Spinal cord (tissue), 10 donors: ENCODE results near the gene TXLNA. TPM values are rescaled to one million over a fixed set of nuclear protein-coding genes. Genes with fewer than 3 reads are reported as not detected.
"Not testable (repeated sequence)": the region's sequence is repeated elsewhere in the genome, so short reads cannot be mapped to it uniquely, and the experiment has no call there.

Source experiments
- DNase-seq, 6 donors: peaks; one replicate each; pipeline versions ENCODE4 v3.0.0 to v3.0.0-alpha.2; 2013 to 2015; ENCODE audit warnings: low spot score in 6 of 6, low read depth in 4 of 6
- H3K27ac ChIP-seq: one replicate; pipeline ENCODE4 v1.5.1; 2013; ENCODE audit warnings: low read depth, low read length, control low read depth
- H3K27me3 ChIP-seq: one replicate; pipeline ENCODE4 v1.6.1; 2013; ENCODE audit warnings: low read length; ENCODE audit not compliant: control insufficient read depth, insufficient read depth
- H3K36me3 ChIP-seq: one replicate; pipeline ENCODE4 v1.6.1; 2013; ENCODE audit warnings: low read length; ENCODE audit not compliant: control insufficient read depth, insufficient read depth
- H3K4me1 ChIP-seq: one replicate; pipeline ENCODE4 v1.6.1; 2013; ENCODE audit warnings: low read length; ENCODE audit not compliant: control insufficient read depth, insufficient read depth
- H3K4me3 ChIP-seq: one replicate; pipeline ENCODE4 v1.5.1; 2013; ENCODE audit warnings: low read depth, low read length, control low read depth
- H3K9me3 ChIP-seq: one replicate; pipeline ENCODE4 v1.6.1; 2013; ENCODE audit warnings: low read length; ENCODE audit not compliant: control insufficient read depth, insufficient read depth
- WGBS: methylation state at CpG from one replicate; pipeline ENCODE4 v1.1.5; 2013; ENCODE audit warnings: missing lambda C conversion rate; ENCODE audit not compliant: insufficient coverage; 5-methylcytosine and 5-hydroxymethylcytosine counted together
- long read RNA-seq, 4 donors: transcript quantifications; one replicate each; lab custom pipeline, GENCODE V29; 2026
- polyA plus RNA-seq, 2 donors: library from polyadenylated mRNA; unstranded; fragments of 120-200 nt; gene quantifications; one replicate each; pipeline ENCODE4 v1.2.1, GENCODE V29; 2013; ENCODE audit not compliant: insufficient read length in 2 of 2
- total RNA-seq, 2 donors: library from RNA; depleted of rRNA in 1 of 2; stranded (reverse); fragments of 120-200 nt in 1 of 2; fragments of >200 nt in 1 of 2; gene quantifications; one replicate each; pipeline versions ENCODE4 v1.2.3 to v1.2.4, GENCODE V29; 2013 to 2014
- donor health status: healthy.

TXLNA gene
- total RNA-seq (10 to 100 TPM; 31.8 to 52.0 TPM), polyA plus RNA-seq (10 to 100 TPM; 29.3 to 34.6 TPM)
- long read RNA-seq, donor 1, full-length matches to known transcripts = 2 of 7 reads
- long read RNA-seq, donor 1, partial matches to known transcripts = 5 of 7 reads
- long read RNA-seq, donor 1, other reads (novel, unspliced or antisense) = 0 of 7 reads
- long read RNA-seq, donor 2, partial matches to known transcripts = 5 of 5 reads
- long read RNA-seq, donor 2, other reads (novel, unspliced or antisense) = 0 of 5 reads
- long read RNA-seq, donor 3 = 0 reads
- long read RNA-seq, donor 4, full-length matches to known transcripts = 1 of 1 reads
- long read RNA-seq, donor 4, partial matches to known transcripts = 0 of 1 reads
- long read RNA-seq, donor 4, other reads (novel, unspliced or antisense) = 0 of 1 reads

DNA sequence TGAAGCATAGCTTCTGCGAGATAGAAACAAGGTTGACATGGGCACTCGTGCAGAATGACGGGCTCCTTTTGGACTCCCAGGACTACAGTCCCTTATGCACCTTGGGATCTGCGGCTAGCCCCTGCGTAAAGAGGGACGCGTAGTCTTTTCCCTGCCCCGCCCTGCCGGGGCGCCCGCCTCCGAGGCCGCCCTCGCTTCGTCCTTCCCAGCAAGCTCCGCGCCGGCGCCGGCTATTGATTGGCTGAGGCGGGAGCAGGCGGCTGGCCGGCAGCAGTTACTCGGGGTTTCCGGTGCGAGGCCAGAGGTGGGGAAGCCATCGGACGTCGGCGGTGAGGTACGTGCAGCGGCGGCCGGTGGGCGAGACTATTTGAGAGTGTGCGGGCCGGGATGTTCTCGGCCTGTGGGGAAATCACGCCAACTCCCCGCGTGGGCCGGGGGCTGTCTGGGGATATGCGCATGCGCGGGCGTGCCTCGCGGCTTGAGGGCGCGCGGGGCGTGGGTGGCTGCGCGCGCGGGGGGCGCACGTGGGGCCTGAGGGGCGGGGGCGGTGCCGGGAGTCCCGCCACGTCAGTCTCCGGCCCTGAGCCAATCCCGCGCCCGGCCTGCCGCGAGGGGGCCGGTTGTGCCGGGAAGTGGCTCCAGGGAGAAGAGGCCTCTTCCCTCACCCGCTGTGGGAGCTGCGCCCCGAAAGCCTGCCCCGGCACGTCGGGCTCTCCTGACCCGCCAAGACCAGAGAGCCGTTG, at the start of gene TXLNA:
TSS of gene TXLNA (plus strand) at position 233 of the 743 bp plus-strand sequence. CDS start 671 bp downstream, outside the sequence.
- peak within 1 kb of the TSS; percentile 97 for H3K27ac ChIP-seq
- peak; percentile 81 to 97 (median 88) for DNase-seq
- H3K27me3 ChIP-seq = no peaks in the 10 kb centered on the region
- H3K4me3 ChIP-seq = peak within 1 kb of the TSS; percentile 87
- peaks cover 40% of the 10 kb centered on the region for H3K36me3 ChIP-seq
- WGBS = 0% methylated on average over 78 of the region's 79 CpGs
- H3K9me3 ChIP-seq = no peaks in the 10 kb centered on the region
- H3K4me1 ChIP-seq = peaks cover 27% of the 10 kb centered on the region

DNA sequence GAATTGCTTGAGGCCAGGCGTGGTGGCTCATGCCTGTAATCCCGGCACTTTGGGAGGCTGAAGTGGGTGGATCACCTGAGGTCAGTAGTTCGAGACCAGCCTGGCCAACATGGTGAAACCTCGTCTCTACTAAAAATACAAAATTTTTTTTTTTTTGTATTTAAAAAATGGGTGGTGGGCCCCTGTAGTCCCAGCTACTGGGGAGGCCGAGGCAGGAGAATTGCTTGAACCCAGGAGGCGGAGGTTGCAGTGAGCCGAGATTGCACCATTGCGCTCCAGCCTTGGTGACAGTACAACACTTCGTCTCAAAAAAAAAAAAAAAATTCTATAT, 45.6 kb upstream of the TXLNA start:
- not testable (repeated sequence) for H3K27ac ChIP-seq

DNA sequence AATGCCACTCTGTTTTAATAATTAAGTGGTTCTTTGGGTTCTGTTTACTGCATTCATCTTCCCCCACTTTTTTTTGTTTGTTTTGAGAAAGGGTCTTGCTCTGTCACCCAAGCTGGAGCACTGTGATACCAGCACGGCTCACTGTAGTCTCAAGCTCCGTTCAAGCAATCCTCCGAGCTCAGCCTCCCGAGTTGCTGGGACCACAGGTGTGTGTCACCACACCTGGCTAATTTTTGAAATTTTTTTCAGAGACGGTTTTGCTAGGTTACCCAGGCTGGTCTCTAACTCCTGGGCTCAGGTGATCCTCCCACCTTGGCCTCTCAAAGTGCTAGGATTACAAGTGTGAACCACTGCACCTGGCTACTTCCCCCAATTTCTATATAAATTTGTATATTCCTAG, 42.4 kb upstream of the TXLNA start:
- Histone ChIP-seq H3K27me3 (no peaks in the 10 kb centered on the region), H3K36me3 (peaks cover under 1% of the 10 kb centered on the region), H3K4me3 (no peak overlapping the region), H3K27ac (no peak overlapping the region), H3K4me1 (peaks cover 4% of the 10 kb centered on the region), H3K9me3 (no peaks in the 10 kb centered on the region)
- 95% methylated on average over 4 of the region's 5 CpGs for WGBS
- DNase-seq = no peak

More for the DNA sequence above, 45.6 kb upstream of the TXLNA start:
- H3K27me3 ChIP-seq, H3K36me3 ChIP-seq, H3K4me1 ChIP-seq, H3K4me3 ChIP-seq, DNase-seq, H3K9me3 ChIP-seq: not testable (repeated sequence)
- 100% methylated on average over 1 of the region's 9 CpGs for WGBS

DNA sequence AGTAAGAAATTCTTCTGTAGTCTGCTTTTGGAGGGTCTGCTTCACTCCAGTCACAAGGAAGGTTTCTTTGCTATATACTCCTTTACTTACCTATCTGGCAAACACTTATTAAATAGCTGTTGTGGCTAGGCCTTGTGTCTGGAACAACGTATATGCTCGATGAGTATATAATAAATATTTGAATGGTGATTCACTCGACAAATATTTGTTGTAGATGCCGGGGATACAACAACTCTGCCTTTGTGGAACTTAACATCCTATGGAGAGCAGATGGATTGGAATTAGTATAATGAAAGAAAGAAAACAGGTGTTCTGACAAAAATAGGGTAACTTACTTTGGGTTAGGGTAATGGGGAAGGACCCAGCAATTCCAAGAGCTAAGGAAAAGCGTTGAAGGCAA, 40.5 kb upstream of the TXLNA start:
- H3K27ac ChIP-seq = no peak overlapping the region
- H3K36me3 ChIP-seq = no peaks in the 10 kb centered on the region
- H3K27me3 ChIP-seq = no peaks in the 10 kb centered on the region
- 88% methylated on average over 4 of the region's 5 CpGs for WGBS
- no peaks in the 10 kb centered on the region for H3K9me3 ChIP-seq
- DNase-seq = no peak
- H3K4me1 ChIP-seq = peaks cover 12% of the 10 kb centered on the region
- H3K4me3 ChIP-seq = no peak overlapping the region

DNA sequence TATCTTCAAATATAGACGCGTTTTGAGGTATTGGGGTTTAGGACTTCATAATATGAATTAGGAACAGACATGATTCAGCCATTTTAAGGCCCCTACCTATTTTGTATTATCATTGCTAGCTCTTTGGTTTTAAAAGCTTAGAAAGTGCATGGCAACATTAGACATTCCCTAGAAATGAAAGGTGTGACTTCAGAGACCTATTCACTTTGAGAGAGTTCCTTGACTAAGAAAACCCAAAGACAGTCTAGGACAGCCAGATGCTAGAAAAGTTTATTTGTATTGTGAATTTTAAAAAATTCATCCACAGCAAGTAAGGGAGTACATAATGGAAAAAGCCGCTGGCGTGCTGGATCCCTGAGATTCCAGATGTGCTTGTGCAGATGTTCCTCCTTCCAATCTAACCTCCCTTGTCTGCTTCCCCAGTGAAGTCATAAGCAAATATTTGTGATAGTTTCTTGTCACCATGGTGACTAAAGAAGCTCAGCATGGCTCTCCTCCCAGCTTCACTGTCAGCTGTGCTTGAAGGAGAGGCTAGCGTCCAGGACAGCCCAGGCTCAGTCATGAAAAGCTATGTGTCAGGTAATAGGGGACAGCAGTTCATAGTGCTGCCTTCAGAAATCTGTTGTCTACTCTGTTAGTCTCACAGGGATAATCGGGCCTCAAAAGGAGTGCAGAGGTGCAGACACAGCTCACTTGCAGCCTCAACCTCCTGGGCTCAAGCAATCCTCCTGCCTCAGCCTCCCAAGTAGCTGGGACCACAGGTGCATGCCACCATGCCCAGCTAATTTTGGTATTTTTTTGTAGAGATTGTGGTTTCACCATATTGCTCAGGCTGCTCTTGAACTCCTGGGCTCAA, 36.8 kb upstream of the TXLNA start:
- DNase-seq = peak in 5 of 6 donors; percentile 19 to 79 (median 38)
- WGBS = 48% methylated on average over 2 of the region's 6 CpGs
- peak overlapping the region; percentile 66 for H3K27ac ChIP-seq
- H3K9me3 ChIP-seq = peaks cover 2% of the 10 kb centered on the region
- no peaks in the 10 kb centered on the region for H3K36me3 ChIP-seq
- H3K27me3 ChIP-seq = no peaks in the 10 kb centered on the region
- H3K4me3 ChIP-seq = no peak overlapping the region
- peaks cover 12% of the 10 kb centered on the region for H3K4me1 ChIP-seq

DNA sequence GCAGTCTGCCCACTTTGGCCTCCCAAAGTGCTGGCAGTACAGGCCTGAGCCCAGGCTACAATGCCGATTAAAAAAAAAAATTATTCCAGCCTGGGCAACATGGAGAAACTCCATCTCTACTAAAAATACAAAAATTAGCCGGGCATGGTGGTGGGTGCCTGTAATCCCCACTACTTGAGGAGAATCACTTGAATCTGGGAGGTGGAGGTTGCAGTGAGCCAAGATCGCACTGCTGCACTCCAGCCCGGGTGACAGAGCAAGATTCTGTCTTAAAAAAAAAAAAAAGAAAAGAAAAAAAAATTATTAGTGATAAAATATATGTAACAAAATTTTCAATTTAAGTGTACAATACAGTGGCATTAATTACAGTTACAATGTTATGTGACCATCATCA, 36.2 kb upstream of the TXLNA start:
- not testable (repeated sequence) for H3K27me3 ChIP-seq, H3K36me3 ChIP-seq, H3K9me3 ChIP-seq, DNase-seq, H3K4me3 ChIP-seq
- WGBS = no CpG with 5 or more reads among the region's 4 CpGs
- peaks cover 12% of the 10 kb centered on the region for H3K4me1 ChIP-seq
- H3K27ac ChIP-seq = peak overlapping the region; percentile 66

DNA sequence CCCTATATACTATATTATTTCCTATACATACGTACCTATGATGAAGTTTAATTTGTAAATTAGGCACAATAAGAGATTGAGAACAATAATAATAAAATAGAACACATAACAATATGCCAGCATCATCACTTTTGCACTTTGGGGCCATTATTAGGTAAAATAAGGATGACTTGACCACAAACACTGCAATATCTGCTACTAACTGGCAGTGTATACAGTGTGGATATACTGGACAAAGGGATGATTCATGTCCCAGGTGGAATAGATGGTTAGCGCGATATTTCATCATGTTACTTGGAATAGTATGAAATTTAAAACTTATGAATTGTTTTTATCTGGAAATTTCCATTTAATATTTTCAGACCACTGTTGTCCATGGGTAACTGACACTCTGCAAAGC, 35.4 kb upstream of the TXLNA start:
- H3K4me1 ChIP-seq = peaks cover 12% of the 10 kb centered on the region
- H3K4me3 ChIP-seq = no peak overlapping the region
- H3K27me3 ChIP-seq = no peaks in the 10 kb centered on the region
- H3K36me3 ChIP-seq = peaks cover 3% of the 10 kb centered on the region
- no peak for DNase-seq
- no CpG with 5 or more reads among the region's 3 CpGs for WGBS
- H3K9me3 ChIP-seq = peaks cover 2% of the 10 kb centered on the region
- H3K27ac ChIP-seq = no peak overlapping the region

DNA sequence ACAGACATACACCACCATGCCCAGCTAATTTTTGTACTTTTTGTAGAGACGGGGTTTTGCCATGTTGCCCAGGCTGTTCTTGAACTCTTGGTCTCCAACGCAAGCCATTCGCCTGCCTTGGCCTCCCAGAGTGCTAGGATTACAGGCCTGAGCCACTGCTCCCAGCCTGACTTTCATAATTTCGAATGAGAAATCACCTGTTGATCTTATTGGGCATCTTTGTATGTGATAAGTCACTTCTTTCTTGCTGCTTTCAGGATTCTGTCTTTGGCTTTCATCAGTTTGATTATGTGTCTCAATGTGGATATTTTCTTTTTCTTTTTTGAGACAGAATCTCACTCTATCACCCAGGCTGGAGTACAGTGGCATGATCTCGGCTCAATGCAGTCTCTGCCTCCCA, 31.7 kb upstream of the TXLNA start:
- H3K27ac ChIP-seq, H3K9me3 ChIP-seq, H3K27me3 ChIP-seq, DNase-seq, H3K4me3 ChIP-seq, H3K36me3 ChIP-seq: not testable (repeated sequence)
- 100% methylated on average over 4 of the region's 5 CpGs for WGBS
- peaks cover 14% of the 10 kb centered on the region for H3K4me1 ChIP-seq

DNA sequence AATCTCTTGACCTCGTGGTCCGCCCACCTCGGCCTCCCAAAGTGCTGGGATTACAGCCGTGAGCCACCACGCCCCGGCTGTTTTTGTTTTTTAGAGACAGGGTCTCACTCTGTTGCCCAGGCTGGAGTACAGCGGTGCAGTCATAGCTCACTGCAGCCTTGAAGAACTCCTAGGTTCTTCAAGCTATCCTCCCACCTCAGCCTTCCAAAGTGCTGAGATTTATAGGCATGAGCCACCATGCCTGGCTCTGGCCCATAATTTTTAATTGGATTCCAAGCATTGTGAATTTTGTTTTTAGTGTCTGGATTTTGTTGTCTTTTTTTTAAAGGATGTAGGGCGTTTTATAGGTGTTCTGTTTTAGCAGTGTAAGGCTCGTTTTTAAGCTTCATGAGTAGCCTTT, 28.6 kb upstream of the TXLNA start:
- Histone ChIP-seq H3K27ac (peak overlapping the region; percentile 52), H3K4me1 (peaks cover 8% of the 10 kb centered on the region), H3K27me3 (no peaks in the 10 kb centered on the region), H3K4me3 (no peak overlapping the region), H3K9me3 (peaks cover 2% of the 10 kb centered on the region), H3K36me3 (peaks cover 13% of the 10 kb centered on the region)
- no peak for DNase-seq
- 94% methylated on average over 5 of the region's 9 CpGs for WGBS
